GM12892 (cell line): Measurements from ENCODE around the gene C19orf44.

Experiments used
- POLR2A ChIP-seq: IDR thresholded peaks from 2 replicates; pipeline ENCODE4 v1.6.1; 2011; ENCODE audit warnings: low read depth, low read length, control low read depth
- POLR2AphosphoS5 ChIP-seq: IDR thresholded peaks from 2 replicates; pipeline ENCODE4 v1.6.1; 2011; ENCODE audit warnings: low read depth, low read length, control low read depth

DNA sequence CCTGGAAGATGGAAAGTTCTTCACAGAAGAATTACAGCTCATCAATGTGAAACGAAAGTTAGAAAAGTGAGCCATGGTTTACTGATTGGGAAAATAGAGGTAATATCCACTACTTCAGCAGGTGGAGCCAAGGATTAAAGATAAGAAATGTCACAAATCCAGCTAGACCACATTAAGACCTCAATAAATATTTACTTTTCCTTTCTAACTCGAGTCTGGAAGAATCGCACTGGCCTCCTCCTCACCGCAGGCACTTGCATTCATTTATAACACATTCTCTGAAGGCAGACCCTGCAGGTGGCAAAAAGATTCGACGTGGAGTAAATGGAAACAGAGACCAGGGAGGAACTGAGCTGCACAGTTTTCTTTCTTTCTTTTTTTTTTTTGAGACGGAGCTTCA lies 68.6 kb downstream of the C19orf44 start:
- TF ChIP-seq POLR2AphosphoS5 (no peak), POLR2A (no peak)
